Measurements from ENCODE around the gene B9D2. TPM values are rescaled to one million over a fixed set of nuclear protein-coding genes. Genes with fewer than 3 reads are reported as not detected.

The B9D2 gene
- total RNA-seq, 4 donors from 2014 or later: 6.4 to 9.3 TPM; not detected in 2

GRCh38 chr19:41332000-41332399 lies 31.9 kb downstream of the B9D2 start:
- DNase-seq: no peak
- 91 to 93% methylated on average over 8 to 16 of the region's 16 CpGs for WGBS, 2 donors (ENCODE audit: low coverage in 1 of 2)
- in situ Hi-C loops (cut with MboI; ENCODE audit: low pct_ligation_motif_present in 1 of 4, low pct_unique_long_range_greater_than_20kb in 1 of 4, low sequenced_read_pairs in 3 of 4) (loop anchor here in 1 of 4 donors (25.0 kb wide), 1 partner anchor 230 kb away; no protein-coding TSS in a partner anchor), intact Hi-C loops (cut with DNase I; ENCODE audit: low total_unique reads) (no loop called here)
- Histone ChIP-seq H3K4me3 (no peak overlapping the region), H3K9me3 (no peaks in the 10 kb centered on the region), H3K36me3 (no peaks in the 10 kb centered on the region), H3K27me3 (no peaks in the 10 kb centered on the region), H3K27ac (no peak overlapping the region), H3K4me1 (peaks cover 0 to 29% (median 15%) of the 10 kb centered on the region in 4 donors)
- TF ChIP-seq POLR2AphosphoS5 (IDR thresholded peaks at IDR 0.05) (no peak), POLR2A (IDR thresholded peaks at IDR 0.05) (no peak), EP300 (IDR thresholded peaks at IDR 0.05; ENCODE audit: low read depth) (no peak)
- TF ChIP-seq, protein P1, sequence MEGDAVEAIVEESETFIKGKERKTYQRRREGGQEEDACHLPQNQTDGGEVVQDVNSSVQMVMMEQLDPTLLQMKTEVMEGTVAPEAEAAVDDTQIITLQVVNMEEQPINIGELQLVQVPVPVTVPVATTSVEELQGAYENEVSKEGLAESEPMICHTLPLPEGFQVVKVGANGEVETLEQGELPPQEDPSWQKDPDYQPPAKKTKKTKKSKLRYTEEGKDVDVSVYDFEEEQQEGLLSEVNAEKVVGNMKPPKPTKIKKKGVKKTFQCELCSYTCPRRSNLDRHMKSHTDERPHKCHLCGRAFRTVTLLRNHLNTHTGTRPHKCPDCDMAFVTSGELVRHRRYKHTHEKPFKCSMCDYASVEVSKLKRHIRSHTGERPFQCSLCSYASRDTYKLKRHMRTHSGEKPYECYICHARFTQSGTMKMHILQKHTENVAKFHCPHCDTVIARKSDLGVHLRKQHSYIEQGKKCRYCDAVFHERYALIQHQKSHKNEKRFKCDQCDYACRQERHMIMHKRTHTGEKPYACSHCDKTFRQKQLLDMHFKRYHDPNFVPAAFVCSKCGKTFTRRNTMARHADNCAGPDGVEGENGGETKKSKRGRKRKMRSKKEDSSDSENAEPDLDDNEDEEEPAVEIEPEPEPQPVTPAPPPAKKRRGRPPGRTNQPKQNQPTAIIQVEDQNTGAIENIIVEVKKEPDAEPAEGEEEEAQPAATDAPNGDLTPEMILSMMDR (IDR thresholded peaks at IDR 0.05): no peak

DNA sequence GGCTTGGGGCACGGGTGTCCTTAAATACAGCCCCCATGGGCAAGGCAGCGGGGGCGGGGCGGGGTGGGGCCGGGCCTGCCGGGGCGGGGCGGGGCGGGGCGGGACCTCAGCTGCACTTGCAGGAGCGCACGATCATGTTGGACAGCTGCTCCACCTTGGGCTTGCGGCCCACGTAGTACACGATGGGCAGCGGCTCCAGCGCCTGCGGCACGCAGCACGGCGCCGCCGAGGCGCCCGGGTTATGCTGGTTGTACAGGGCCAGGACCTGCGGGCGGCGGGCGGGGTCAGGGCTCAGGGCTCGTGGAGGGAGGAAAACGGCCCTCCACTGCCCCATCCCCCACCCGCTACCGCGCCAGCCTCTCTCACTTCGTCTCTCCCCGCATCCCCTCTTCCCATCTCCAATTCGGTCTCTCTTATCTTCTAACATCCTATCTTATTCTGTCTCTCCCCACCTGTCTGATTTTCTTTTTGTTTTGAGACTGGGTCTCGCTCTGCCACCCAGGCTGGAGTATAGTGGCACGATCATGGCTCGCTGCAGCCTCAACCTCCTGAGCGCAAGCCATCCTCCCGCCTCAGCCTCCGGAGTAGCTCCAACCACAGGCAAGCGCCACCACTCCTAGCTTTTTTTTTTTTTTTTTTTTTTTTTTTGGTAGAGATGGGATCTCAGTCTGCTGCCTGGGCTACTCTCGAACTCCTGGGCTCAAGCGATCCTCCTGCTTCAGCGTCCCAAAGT lies 32.8 kb downstream of the B9D2 start:
- intact Hi-C loops (cut with DNase I; ENCODE audit: low total_unique reads): no loop called here
- in situ Hi-C loops (cut with MboI; ENCODE audit: low pct_ligation_motif_present in 1 of 4, low pct_unique_long_range_greater_than_20kb in 1 of 4, low sequenced_read_pairs in 3 of 4): loop anchor here in 1 of 4 donors (25.0 kb wide), 1 partner anchor 231 kb away; no protein-coding TSS in a partner anchor
- peaks cover 5 to 38% (median 22%) of the 10 kb centered on the region in 4 donors for H3K4me1 ChIP-seq
- H3K27ac ChIP-seq: no peak overlapping the region
- no peaks in the 10 kb centered on the region for H3K9me3 ChIP-seq
- TF ChIP-seq POLR2A (IDR thresholded peaks at IDR 0.05): no peak
- TF ChIP-seq, protein P1 (IDR thresholded peaks at IDR 0.05): no peak
- no peak for TF ChIP-seq POLR2AphosphoS5 (IDR thresholded peaks at IDR 0.05)
- TF ChIP-seq EP300 (IDR thresholded peaks at IDR 0.05; ENCODE audit: low read depth): no peak
- 70 to 73% methylated on average over 7 to 35 of the region's 47 CpGs for WGBS, 2 donors (ENCODE audit: low coverage in 1 of 2)
- DNase-seq: no peak
- H3K4me3 ChIP-seq: no peak overlapping the region
- peaks cover 8% of the 10 kb centered on the region for H3K27me3 ChIP-seq
- H3K36me3 ChIP-seq: no peaks in the 10 kb centered on the region

DNA sequence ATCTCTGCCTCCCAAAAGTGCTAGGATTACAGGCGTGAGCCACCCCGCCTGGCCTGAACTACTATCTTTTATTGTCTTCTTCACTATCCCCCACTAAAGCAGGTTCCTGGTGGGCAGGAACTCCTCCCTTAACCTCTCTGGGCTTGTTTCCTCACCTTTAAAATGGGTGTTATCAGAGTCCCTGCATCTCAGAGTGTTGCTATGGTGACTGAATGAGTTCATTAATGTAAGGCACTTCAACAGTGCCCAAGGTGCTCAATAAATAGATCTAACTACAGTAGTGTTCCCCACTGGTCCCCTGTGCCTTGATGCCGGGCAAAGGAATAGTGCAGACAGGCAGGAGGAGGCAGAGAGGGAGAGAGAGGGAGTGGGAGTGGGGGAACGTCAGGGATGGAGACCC lies 33.5 kb downstream of the B9D2 start:
- Histone ChIP-seq H3K4me1 (peaks cover 12 to 43% (median 28%) of the 10 kb centered on the region in 4 donors), H3K9me3 (no peaks in the 10 kb centered on the region), H3K27me3 (peaks cover 14% of the 10 kb centered on the region), H3K4me3 (no peak overlapping the region), H3K27ac (no peak overlapping the region), H3K36me3 (no peaks in the 10 kb centered on the region)
- TF ChIP-seq, protein P1 (IDR thresholded peaks at IDR 0.05): no peak
- TF ChIP-seq EP300 (IDR thresholded peaks at IDR 0.05; ENCODE audit: low read depth) (no peak), POLR2AphosphoS5 (IDR thresholded peaks at IDR 0.05) (no peak), POLR2A (IDR thresholded peaks at IDR 0.05) (no peak)
- in situ Hi-C loops (cut with MboI; ENCODE audit: low pct_ligation_motif_present in 1 of 4, low pct_unique_long_range_greater_than_20kb in 1 of 4, low sequenced_read_pairs in 3 of 4) (loop anchor here in 1 of 4 donors (25.0 kb wide), 1 partner anchor 232 kb away; no protein-coding TSS in a partner anchor), intact Hi-C loops (cut with DNase I; ENCODE audit: low total_unique reads) (no loop called here)
- DNase-seq: no peak
- WGBS, 2 donors (ENCODE audit: low coverage in 1 of 2): 80 to 81% methylated on average over 1 to 4 of the region's 4 CpGs

DNA sequence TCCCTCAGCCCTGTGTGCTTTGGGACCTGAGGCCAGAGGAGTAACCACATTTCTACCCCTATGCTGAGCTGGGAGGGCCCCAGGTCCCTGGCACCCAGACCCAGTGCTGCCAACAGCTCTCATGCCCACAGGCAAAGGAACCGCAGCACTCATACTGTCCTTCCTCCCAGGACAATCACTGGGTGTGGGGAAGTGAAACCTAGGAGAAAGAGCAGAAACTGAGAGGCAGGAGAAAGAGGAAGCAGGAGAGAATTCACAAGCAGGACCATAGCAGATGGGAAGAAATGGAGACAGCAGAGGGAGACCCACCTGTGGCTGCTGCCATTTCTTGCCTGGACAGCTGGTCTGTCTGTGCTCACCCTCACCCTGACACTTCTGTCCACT lies 35.1 kb downstream of the B9D2 start:
- Histone ChIP-seq H3K36me3 (no peaks in the 10 kb centered on the region), H3K27me3 (peaks cover 20% of the 10 kb centered on the region), H3K4me3 (no peak overlapping the region), H3K4me1 (peaks cover 19 to 59% (median 40%) of the 10 kb centered on the region in 4 donors), H3K9me3 (no peaks in the 10 kb centered on the region), H3K27ac (peak overlapping the region; percentile 78 to 89 (median 83))
- whole genome bisulfite sequencing, 2 donors (ENCODE audit: low coverage in 1 of 2): 67% methylated on average over 1 of the region's 1 CpG; no CpG with 5 or more reads in 1 of the 2 donors
- TF ChIP-seq, protein P1 (IDR thresholded peaks at IDR 0.05): no peak
- TF ChIP-seq POLR2AphosphoS5 (IDR thresholded peaks at IDR 0.05) (no peak), POLR2A (IDR thresholded peaks at IDR 0.05) (no peak), EP300 (IDR thresholded peaks at IDR 0.05; ENCODE audit: low read depth) (no peak)
- intact Hi-C loops (cut with DNase I; ENCODE audit: low total_unique reads): no loop called here
- no peak for DNase-seq
- in situ Hi-C loops (cut with MboI; ENCODE audit: low pct_ligation_motif_present in 1 of 4, low pct_unique_long_range_greater_than_20kb in 1 of 4, low sequenced_read_pairs in 3 of 4): loop anchor here in 1 of 4 donors (25.0 kb wide), 1 partner anchor 233 kb away; no protein-coding TSS in a partner anchor

Data from transverse colon (tissue), 4 donors.